Kidney glomerular epithelial cell (primary cell): ENCODE data around the gene CLMN.

ENCODE experiments used
- DNase-seq: peaks from one replicate; lab custom pipeline; 2025; lab: John Stamatoyannopoulos, UW

The CLMN gene

GRCh38 chr14:95261616-95262510, 57.8 kb downstream of the CLMN start:
- no peak for DNase-seq

- DNase-seq, result no peak
Measured at GRCh38 chr14:95260537-95261361, 59.0 kb downstream of the CLMN start.

GRCh38 chr14:95258754-95259593, 60.7 kb downstream of the CLMN start:
- DNase-seq, result no peak

GRCh38 chr14:95258156-95258555, 61.6 kb downstream of the CLMN start:
- DNase-seq, result no peak

- no peak for DNase-seq
Measured at GRCh38 chr14:95257521-95257920, 62.2 kb downstream of the CLMN start.

GRCh38 chr14:95256776-95257060, 63.0 kb downstream of the CLMN start:
- no peak for DNase-seq

- DNase-seq, result peak; percentile 54
Measured at GRCh38 chr14:95256002-95256775, 63.5 kb downstream of the CLMN start.

GRCh38 chr14:95255487-95255886, 64.2 kb downstream of the CLMN start:
- peak; percentile 76 for DNase-seq

- DNase-seq, result no peak
Measured at GRCh38 chr14:95255013-95255412, 64.7 kb downstream of the CLMN start.

- DNase-seq, result no peak
Measured at GRCh38 chr14:95254288-95254687, 65.4 kb downstream of the CLMN start.

GRCh38 chr14:95253039-95253630, 66.6 kb downstream of the CLMN start:
- no peak for DNase-seq

GRCh38 chr14:95252219-95252618, 67.5 kb downstream of the CLMN start:
- no peak for DNase-seq

- no peak for DNase-seq
Measured at GRCh38 chr14:95250936-95251335, 68.8 kb downstream of the CLMN start.

- DNase-seq, result peak; percentile 14
Measured at GRCh38 chr14:95250140-95250769, 69.5 kb downstream of the CLMN start.

- no peak for DNase-seq
Measured at GRCh38 chr14:95248432-95248831, 71.3 kb downstream of the CLMN start.

- DNase-seq, result no peak
Measured at GRCh38 chr14:95246870-95247269, 72.8 kb downstream of the CLMN start.

- DNase-seq, result no peak
Measured at GRCh38 chr14:95245334-95245733, 74.4 kb downstream of the CLMN start.

- no peak for DNase-seq
Measured at GRCh38 chr14:95244587-95244986, 75.1 kb downstream of the CLMN start.

GRCh38 chr14:95242870-95243269, 76.8 kb downstream of the CLMN start:
- DNase-seq, result no peak
